Testis (tissue), 2 donors: ENCODE measurements around the gene TEX51.

Experiments
- POLR2A ChIP-seq: fragments of 450-650 bp; IDR thresholded peaks from one replicate; pipeline ENCODE4 v1.6.1; 2017; ENCODE audit warnings: antibody characterized with exemption, mild to moderate bottlenecking, moderate library complexity
- TF ChIP-seq, protein P1 (sequence below), 3 experiments: fragments of 450-650 bp in 2 of 3; fragments of 200-600 bp in 1 of 3; sonication (generic) in 1 of 3; IDR thresholded peaks; one replicate each; pipeline ENCODE4 v1.5.1; 2016 to 2019; ENCODE audit warnings: antibody characterized with exemption in 3 of 3, mild to moderate bottlenecking in 2 of 3, moderate library complexity in 1 of 3

DNA sequence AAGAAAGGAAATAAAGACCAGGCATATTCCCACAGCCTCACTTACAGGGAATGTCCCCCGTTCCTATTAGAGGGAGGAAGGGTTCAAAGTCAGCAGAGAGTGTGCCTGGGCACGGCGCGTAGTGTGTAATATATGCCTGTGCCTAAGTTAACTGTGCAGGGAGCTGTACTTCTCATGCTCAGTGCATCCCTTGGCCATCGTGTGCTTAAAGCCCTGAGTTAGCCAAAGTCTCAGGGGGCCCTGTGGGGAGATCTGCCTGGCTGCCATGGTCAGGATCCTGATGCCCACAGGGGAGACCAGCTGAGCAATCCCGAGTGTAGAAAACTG, 48.4 kb downstream of the TEX51 start:
- TF ChIP-seq, protein P1, sequence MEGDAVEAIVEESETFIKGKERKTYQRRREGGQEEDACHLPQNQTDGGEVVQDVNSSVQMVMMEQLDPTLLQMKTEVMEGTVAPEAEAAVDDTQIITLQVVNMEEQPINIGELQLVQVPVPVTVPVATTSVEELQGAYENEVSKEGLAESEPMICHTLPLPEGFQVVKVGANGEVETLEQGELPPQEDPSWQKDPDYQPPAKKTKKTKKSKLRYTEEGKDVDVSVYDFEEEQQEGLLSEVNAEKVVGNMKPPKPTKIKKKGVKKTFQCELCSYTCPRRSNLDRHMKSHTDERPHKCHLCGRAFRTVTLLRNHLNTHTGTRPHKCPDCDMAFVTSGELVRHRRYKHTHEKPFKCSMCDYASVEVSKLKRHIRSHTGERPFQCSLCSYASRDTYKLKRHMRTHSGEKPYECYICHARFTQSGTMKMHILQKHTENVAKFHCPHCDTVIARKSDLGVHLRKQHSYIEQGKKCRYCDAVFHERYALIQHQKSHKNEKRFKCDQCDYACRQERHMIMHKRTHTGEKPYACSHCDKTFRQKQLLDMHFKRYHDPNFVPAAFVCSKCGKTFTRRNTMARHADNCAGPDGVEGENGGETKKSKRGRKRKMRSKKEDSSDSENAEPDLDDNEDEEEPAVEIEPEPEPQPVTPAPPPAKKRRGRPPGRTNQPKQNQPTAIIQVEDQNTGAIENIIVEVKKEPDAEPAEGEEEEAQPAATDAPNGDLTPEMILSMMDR (IDR thresholded peaks at IDR 0.05) = no peak
- no peak for TF ChIP-seq POLR2A
